Choroid plexus epithelial cell (primary cell): ENCODE measurements around the gene MOCS1.

Experiments used
- DNase-seq: peaks from one replicate; pipeline ENCODE4 v3.0.0-alpha.2; 2010; ENCODE audit warnings: low read depth
- H3K4me3 ChIP-seq: 2 replicates; pipeline ENCODE4 v1.5.1; 2011; ENCODE audit warnings: low read depth, mild to moderate bottlenecking, control low read depth, low read length, moderate library complexity
- TF ChIP-seq, protein P1 (sequence below): conservative IDR thresholded peaks from 2 replicates; pipeline ENCODE4 v1.5.1; 2011; ENCODE audit warnings: low read depth, mild to moderate bottlenecking, control low read depth, inconsistent platforms, low read length, moderate library complexity

Gene MOCS1

DNA sequence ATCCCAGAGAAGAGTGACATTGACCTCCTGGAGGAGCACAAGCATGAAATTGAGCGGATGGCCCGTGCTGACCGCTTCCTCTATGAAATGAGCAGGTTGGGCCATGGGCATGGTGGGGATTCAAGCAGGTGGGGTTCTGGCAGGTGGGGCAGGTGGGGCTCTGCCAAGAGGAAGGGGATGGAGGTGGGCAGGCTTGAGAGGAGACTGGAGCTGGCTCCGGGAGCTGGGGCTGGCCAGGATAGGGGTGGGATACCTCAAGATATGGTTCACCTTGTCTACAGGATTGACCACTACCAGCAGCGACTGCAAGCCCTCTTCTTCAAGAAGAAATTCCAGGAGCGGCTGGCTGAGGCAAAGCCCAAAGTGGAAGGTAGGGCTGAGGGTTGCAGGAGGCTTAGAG, 42.9 kb downstream of the MOCS1 start:
- H3K4me3 ChIP-seq = no peak overlapping the region
- no peak for DNase-seq
- TF ChIP-seq, protein P1, sequence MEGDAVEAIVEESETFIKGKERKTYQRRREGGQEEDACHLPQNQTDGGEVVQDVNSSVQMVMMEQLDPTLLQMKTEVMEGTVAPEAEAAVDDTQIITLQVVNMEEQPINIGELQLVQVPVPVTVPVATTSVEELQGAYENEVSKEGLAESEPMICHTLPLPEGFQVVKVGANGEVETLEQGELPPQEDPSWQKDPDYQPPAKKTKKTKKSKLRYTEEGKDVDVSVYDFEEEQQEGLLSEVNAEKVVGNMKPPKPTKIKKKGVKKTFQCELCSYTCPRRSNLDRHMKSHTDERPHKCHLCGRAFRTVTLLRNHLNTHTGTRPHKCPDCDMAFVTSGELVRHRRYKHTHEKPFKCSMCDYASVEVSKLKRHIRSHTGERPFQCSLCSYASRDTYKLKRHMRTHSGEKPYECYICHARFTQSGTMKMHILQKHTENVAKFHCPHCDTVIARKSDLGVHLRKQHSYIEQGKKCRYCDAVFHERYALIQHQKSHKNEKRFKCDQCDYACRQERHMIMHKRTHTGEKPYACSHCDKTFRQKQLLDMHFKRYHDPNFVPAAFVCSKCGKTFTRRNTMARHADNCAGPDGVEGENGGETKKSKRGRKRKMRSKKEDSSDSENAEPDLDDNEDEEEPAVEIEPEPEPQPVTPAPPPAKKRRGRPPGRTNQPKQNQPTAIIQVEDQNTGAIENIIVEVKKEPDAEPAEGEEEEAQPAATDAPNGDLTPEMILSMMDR = no peak

DNA sequence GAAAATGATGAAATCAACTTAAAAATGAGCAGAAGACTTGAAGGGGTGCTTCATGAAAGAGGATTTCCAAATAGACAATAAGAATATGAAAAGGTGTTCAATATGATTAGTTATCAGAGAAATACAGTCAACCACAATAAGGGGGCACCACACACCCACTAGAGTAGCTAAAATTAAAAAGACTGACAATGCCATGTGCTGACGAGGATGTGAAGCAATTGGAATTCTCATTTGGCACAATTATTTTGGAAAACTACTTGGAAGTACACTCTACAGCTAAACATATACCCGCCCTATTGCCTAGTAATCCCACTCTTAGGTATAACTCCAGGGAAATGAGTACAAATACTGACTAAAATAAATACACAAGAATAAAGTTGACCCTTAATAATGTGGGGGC, 45.0 kb downstream of the MOCS1 start:
- no peak for DNase-seq
- TF ChIP-seq, protein P1 = no peak
- H3K4me3 ChIP-seq = no peak overlapping the region

- DNase-seq = peak; percentile 96
- no peak overlapping the region for H3K4me3 ChIP-seq
- TF ChIP-seq, protein P1 = no peak
Observed at GRCh38 chr6:39887692-39888450, 46.4 kb downstream of the MOCS1 start.

- TF ChIP-seq, protein P1 = no peak
Observed at GRCh38 chr6:39886871-39887270, 47.4 kb downstream of the MOCS1 start.

GRCh38 chr6:39885691-39886090, 48.6 kb downstream of the MOCS1 start:
- H3K4me3 ChIP-seq = no peak overlapping the region
- TF ChIP-seq, protein P1 = no peak
- no peak for DNase-seq

More at GRCh38 chr6:39886871-39887270, 47.4 kb downstream of the MOCS1 start:
- no peak overlapping the region for H3K4me3 ChIP-seq
- DNase-seq = no peak

- H3K4me3 ChIP-seq = no peak overlapping the region
- TF ChIP-seq, protein P1 = no peak
- DNase-seq = peak; percentile 53
Observed at GRCh38 chr6:39884696-39885095, 49.6 kb downstream of the MOCS1 start.

DNA sequence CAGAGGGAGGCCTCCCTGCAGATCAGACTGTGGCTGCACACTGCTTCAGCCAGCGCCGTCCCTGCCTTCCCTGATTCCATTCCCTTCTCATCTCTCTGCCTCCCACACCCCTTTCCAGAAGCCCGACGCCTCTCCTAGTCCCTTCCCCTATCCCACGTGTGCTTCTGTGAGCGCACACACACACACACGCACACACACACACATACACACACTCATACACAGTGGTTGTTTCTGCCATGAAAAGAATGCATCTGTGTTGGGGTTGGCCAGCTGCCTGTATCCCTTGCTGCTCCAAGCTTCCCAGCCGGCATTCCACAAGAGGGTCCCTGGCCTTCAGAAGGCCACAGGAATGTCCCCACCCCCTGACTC, 51.7 kb downstream of the MOCS1 start:
- TF ChIP-seq, protein P1 = no peak
- H3K4me3 ChIP-seq = peak overlapping the region; percentile 11
- DNase-seq = peak; percentile 98
